ENCODE data around the gene LRTM2. TPM values are rescaled to one million over a fixed set of nuclear protein-coding genes. Genes with fewer than 3 reads are reported as not detected.

Gene LRTM2
- total and polyA plus RNA-seq, 9 of the 15 experiments (the other 6 are each of a cell fraction or from before 2014, with no cell fraction given): 0.09 TPM; not detected in 8

GRCh38 chr12:1863823-1864222, 43.5 kb downstream of the LRTM2 start:
- TF ChIP-seq ZNF347 (CRISPR knock-in tag; IDR thresholded peaks at IDR 0.05; ENCODE audit: low read depth): no peak
- no peak for TF ChIP-seq HINFP (tag; conservative IDR thresholded peaks at IDR 0.05; ENCODE audit: low read depth)
- no peak for TF ChIP-seq ZNF280B (CRISPR knock-in tag; IDR thresholded peaks at IDR 0.05)
- TF ChIP-seq NFXL1 (CRISPR knock-in tag; IDR thresholded peaks at IDR 0.05): no peak
- TF ChIP-seq CBFA2T2 (conservative IDR thresholded peaks at IDR 0.05): no peak
- TF ChIP-seq PHTF2 (CRISPR knock-in tag; IDR thresholded peaks at IDR 0.05): no peak
- Histone ChIP-seq H3K9me3 (replicated peaks; ENCODE audit: control insufficient read depth, insufficient read depth, low read depth, low read length) (no peaks in the 10 kb centered on the region), H3K27me3 (ENCODE audit: control insufficient read depth in 2 of 2, insufficient read depth in 2 of 2, low read length in 2 of 2) (peaks cover 3 to 33% of the 10 kb centered on the region in 2 experiments; a peak in 3 of 5 replicates), H3K9me1 (ENCODE audit: control insufficient read depth, insufficient read depth, low read length) (no peaks in the 10 kb centered on the region), H3K79me2 (ENCODE audit: control insufficient read depth, insufficient read depth, low read length) (no peaks in the 10 kb centered on the region), H3K27ac (ENCODE audit: extremely low read depth, low read depth, low read length) (no peak overlapping the region), H3K4me3 (no peak overlapping the region), H3K4me1 (replicated peaks in 1 of 2; ENCODE audit: control insufficient read depth in 2 of 2, insufficient read depth in 2 of 2, low read length in 2 of 2) (no peaks in the 10 kb centered on the region), H3K4me2 (ENCODE audit: insufficient read depth, low read length) (no peak overlapping the region), H2AFZ (ENCODE audit: low read depth, low read length) (no peak overlapping the region), H3K9ac (ENCODE audit: insufficient read depth in 1 of 2, low read depth in 2 of 2, low read length in 2 of 2) (no peak overlapping the region), H4K20me1 (replicated peaks; ENCODE audit: control insufficient read depth, insufficient read depth, low read length) (no peaks in the 10 kb centered on the region), H3K36me3 (ENCODE audit: control insufficient read depth, insufficient read depth, low read length) (no peaks in the 10 kb centered on the region)
- no TSS peak for BruUV-seq (replicated peaks)
- 16% methylated on average over 16 of the region's 16 CpGs for WGBS (ENCODE audit: insufficient coverage, low coverage, missing lambda C conversion rate)
- CTCF ChIA-PET (ENCODE audit: low intra/inter-chr PET ratio): no interaction called here
- POLR2A ChIA-PET: interaction anchor here (0.6 to 1.0 kb wide), 2 partner anchors 11 to 766 kb away, joined by 3 to 4 read pairs; no protein-coding TSS in a partner anchor
- intact Hi-C loops (cut with micrococcal nuclease): no loop called here
- FAIRE-seq: no peak
- in situ Hi-C loops (cut with MboI): no loop called here
- no peak for ATAC-seq
- no peak for DNase-seq (ENCODE audit: extremely low read depth in 1 of 4, low spot score in 3 of 4)

Data from K562 (cell line).